GM21526 (cell line): ENCODE measurements around the gene CMC4.

Experiments
- ATAC-seq: cut with Tn5 transposase; IDR thresholded peaks from one replicate; pipeline ENCODE4 v1.9.1; 2021; ENCODE audit warnings: moderate library complexity; ENCODE audit not compliant: unreplicated experiment, low FRiP score

Gene CMC4

GRCh38 chrX:155055494-155055893 is 15.4 kb downstream of the CMC4 start:
- no peak for ATAC-seq

GRCh38 chrX:155054255-155054654 is 16.7 kb downstream of the CMC4 start:
- ATAC-seq, result no peak

GRCh38 chrX:155053656-155054055 is 17.3 kb downstream of the CMC4 start:
- ATAC-seq, result no peak

DNA sequence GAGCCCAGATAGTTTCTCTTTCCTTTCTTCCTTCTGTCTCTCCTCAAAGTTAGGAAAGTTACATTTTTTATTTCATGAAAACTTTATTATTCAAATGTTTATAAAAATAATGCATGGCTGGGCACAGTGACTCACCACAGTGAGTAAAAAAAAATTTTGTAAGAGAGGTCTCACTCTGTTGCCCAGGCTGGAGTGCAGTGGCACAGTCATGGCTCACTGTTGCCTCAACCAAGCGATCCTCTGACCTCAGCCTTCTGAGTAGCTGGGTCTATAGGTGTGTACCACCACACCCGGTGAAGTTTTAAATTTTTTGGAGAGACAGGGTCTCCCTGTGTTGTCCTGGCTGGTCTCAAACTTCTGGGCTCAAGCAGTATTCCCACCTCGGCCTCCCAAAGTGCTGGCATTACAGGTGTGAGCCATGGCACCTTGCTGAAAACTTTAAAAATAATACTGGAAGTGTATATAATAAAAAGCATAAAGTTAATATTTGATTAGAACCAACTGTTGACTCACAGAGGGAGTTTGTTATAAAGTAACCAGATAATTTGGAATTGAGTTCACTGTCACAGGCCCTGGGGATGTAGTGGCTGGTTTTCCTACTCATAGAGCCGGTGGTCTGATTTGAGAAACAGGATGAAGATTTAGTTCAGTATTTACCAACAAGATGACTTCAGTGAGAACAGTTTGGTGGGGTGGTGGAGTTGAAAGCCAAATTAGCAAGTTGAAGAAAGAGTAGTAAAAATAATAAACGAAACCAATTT is 18.0 kb downstream of the CMC4 start:
- no peak for ATAC-seq

DNA sequence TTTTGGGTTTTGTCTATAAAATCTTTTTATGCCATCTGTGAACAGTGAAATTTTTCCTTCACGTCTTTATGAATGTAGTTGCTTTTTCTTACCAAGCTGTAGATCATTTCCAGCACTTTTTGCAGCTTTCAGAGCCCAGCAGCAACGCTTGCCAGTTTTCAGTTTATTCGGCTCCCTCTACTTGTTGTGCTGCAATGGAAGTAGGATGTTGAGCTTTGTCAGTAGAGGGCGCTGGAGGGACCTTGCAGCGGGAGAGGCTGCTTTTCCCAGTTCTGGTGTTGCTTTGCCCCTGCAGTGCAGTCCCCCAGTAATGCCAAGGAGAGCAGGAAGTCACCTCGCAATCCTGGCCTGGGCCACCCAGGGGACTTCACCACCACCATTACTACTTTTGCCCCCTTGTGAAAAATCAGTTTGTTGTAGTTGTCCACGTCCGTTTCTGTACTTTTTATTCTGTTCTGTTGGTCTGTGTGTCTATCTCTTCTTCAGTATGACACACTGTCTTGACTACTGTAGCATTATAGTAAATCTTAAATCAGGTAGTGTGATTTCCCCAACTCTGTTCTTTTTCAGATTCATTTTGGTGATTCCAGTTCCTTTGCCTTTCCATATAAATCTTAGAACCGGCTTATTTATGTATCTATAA is 21.8 kb downstream of the CMC4 start:
- ATAC-seq, result no peak

GRCh38 chrX:155046811-155047528 is 24.0 kb downstream of the CMC4 start:
- no peak for ATAC-seq

GRCh38 chrX:155046129-155046810 is 24.7 kb downstream of the CMC4 start:
- no peak for ATAC-seq

- no peak for ATAC-seq
Measured at GRCh38 chrX:155035688-155036087, 35.2 kb downstream of the CMC4 start.

DNA sequence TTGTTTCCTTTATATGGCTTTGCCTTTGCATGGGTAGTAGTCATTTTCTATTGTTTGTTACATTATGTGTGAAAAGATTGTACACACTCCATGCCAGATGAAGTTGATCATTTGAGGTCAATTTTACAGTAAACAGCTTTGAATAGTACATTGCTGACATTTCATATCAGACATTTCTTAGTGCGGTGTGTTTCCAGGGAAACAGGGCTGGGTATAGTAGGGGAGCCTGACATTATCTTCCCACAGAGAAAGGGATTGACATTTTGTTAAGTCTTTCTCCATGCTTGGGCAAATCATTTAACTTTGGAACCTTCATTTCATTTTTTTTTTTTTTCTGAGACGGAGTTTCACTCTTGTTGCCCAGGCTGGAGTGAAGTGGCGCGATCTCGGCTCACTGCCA is 39.3 kb downstream of the CMC4 start:
- no peak for ATAC-seq

DNA sequence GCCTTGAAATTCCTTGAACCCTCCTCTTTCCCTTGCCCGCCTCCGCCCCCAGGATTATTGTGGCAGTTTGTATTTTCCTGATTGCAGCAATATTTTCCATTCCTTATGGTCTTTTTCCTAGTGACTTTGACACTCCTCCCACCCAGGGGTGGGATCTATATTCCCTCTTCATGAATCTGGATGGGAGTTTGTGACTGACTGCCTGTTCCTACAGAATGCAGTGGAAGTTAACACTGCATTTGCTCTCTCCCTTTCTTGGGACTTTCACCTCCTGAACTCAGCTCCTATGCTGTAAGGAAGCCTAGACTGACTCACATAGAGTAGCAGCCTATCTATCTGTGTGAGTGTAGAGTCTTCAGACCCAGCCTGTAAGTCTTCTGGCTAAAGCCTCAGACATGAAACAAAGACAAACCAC is 42.1 kb downstream of the CMC4 start:
- no peak for ATAC-seq

- ATAC-seq, result no peak
Measured at GRCh38 chrX:155028129-155028528, 42.8 kb downstream of the CMC4 start.

GRCh38 chrX:155027509-155028066 is 43.3 kb downstream of the CMC4 start:
- no peak for ATAC-seq

DNA sequence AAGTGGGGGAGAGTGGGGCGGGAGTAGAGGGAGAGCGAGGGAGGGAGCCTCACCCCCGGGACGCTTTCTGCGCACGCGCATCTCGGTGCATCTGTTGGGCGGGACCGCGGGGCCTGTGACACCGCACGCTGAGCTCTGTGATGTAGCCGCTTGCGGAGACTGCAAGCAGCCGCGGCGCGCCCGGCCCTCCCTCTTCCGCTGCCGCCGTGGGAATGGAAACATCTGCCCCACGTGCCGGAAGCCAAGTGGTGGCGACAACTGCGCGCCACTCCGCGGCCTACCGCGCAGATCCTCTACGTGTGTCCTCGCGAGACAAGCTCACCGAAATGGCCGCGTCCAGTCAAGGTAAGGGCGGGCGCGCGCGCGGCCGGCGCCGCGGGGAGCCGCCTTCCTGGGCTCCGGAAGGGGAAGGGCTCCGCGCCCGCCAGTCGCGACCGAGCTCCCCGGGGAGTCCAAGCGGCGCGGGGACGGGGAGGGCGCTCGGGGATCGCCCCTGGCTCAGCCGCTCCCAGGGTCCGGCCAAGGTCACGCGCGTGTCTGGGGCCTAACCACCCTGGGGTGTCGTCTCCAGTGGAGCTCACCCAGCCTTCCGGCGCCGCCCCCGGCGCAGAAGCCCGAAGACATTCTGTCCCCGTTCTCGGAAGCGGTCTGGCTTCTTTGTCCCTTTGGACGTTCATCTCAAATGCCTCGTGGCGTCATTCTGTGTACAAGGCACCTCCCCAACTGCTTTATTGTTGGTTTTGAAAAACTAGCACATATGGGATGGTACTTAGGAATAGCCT is 44.0 kb downstream of the CMC4 start, which contains the start of gene FUNDC2:
Gene FUNDC2, plus strand, starts transcription at position 118 of the 782 bp plus-strand sequence. Its CDS starts 95 bp downstream, at position 213.
- peak; percentile 87 for ATAC-seq

- no peak for ATAC-seq
Measured at GRCh38 chrX:155026420-155026726, 44.6 kb downstream of the CMC4 start.

- no peak for ATAC-seq
Measured at GRCh38 chrX:155023907-155024833, 46.8 kb downstream of the CMC4 start.

GRCh38 chrX:155022585-155022984 is 48.4 kb downstream of the CMC4 start, which contains the start of gene F8:
F8 (minus strand) TSS chrX:155022723; CDS start chrX:155022552, 171 bp downstream.
- no peak for ATAC-seq

DNA sequence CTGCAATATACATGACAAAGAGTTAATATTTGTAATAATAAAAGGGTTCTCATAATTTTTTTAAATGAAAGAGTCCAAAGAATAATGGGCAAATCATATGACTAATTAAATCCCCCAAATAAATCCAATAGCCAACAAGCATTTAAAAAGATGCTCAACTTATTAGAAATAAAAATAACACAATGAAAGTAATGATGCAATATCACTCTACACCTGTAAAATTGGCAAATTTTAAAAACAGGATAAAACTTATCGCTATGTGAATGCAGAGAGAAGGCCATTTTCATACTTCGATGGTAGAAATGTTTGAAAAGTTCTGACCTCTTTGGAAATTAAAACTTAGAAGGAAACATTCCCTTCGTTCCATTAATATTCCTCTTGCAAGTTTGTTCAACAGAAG is 50.3 kb downstream of the CMC4 start:
- ATAC-seq, result no peak
